Heart right ventricle (tissue), 16 donors: ENCODE measurements around the gene CRYBG1. TPM values are rescaled to one million over a fixed set of nuclear protein-coding genes. Genes with fewer than 3 reads are reported as not detected.

Experiments used
- ATAC-seq, 8 donors: fragments of 200-7000 bp; cut with Tn5 transposase; one replicate each; pipeline ENCODE4 v1.9.1; 2020; ENCODE audit warnings: mild to moderate bottlenecking in 8 of 8, moderate library complexity in 8 of 8, moderate number of reproducible peaks in 1 of 8
- DNase-seq, 2 donors: peaks; one replicate each; pipeline ENCODE4 v3.0.0-alpha.2; 2020
- H3K27ac ChIP-seq, 10 donors: fragments of 200-600 bp; sonication (generic) in 2 of 10; one replicate each; pipeline versions ENCODE4 v1.5.0 to v1.8.0; 2020 to 2022; ENCODE audit warnings: mild to moderate bottlenecking in 3 of 10
- H3K27me3 ChIP-seq, 7 donors: fragments of 200-600 bp; one replicate each; pipeline ENCODE4 v1.8.0; 2021 to 2022; ENCODE audit warnings: mild to moderate bottlenecking in 2 of 7
- H3K36me3 ChIP-seq, 9 donors: fragments of 200-600 bp; sonication (generic) in 1 of 9; one replicate each; pipeline versions ENCODE4 v1.5.0 to v1.8.0; 2020 to 2022; ENCODE audit warnings: mild to moderate bottlenecking in 2 of 9
- H3K4me1 ChIP-seq, 9 donors: fragments of 200-600 bp; sonication (generic) in 1 of 9; one replicate each; pipeline versions ENCODE4 v1.5.0 to v1.8.0; 2020 to 2022; ENCODE audit warnings: mild to moderate bottlenecking in 4 of 9
- H3K4me3 ChIP-seq, 10 donors: fragments of 200-600 bp; sonication (generic) in 2 of 10; one replicate each; pipeline versions ENCODE4 v1.5.0 to v1.8.0; 2020 to 2022; ENCODE audit warnings: mild to moderate bottlenecking in 7 of 10, moderate library complexity in 2 of 10
- H3K9me3 ChIP-seq, 11 donors: fragments of 200-600 bp in 10 of 11; sonication (generic) in 2 of 11; one replicate each; pipeline versions ENCODE4 v1.5.0 to v1.8.0; 2013 to 2022; ENCODE audit warnings: mild to moderate bottlenecking in 2 of 11, control low read depth in 1 of 11, moderate library complexity in 1 of 11
- WGBS, 2 donors: extraction: QIAGEN DNeasy Blood & Tissue Kit; methylation state at CpG; one replicate each; pipeline ENCODE4 v1.1.7; 2013; ENCODE audit warnings: inconsistent platforms in 1 of 2; 5-methylcytosine and 5-hydroxymethylcytosine counted together
- intact Hi-C, 10 donors: fragments of 100-400 bp; cut with DNase I; formaldehyde crosslinking; loops; one replicate each; pipeline versions ENCODE4 v1.11.1 to v1.14.2; 2022
- polyA plus RNA-seq, 2 donors: library from polyadenylated mRNA; stranded (reverse); fragments of 200-250 nt; gene quantifications; one replicate each; pipeline ENCODE4 v1.2.3, GENCODE V29; 2013
- total RNA-seq, 10 donors: library from RNA; stranded (reverse); fragmentation: NEBNext Ultra II Directional in 3 of 10; extraction: Animal tissue kit (Norgen Biotek cat#: 25700) in 3 of 10; gene quantifications; one replicate each; pipeline versions ENCODE4 v1.2.1 to v1.2.4, GENCODE V29; 2021 to 2023
- TF ChIP-seq, protein P1 (sequence below), 9 donors: fragments of 200-600 bp; sonication (generic) in 2 of 9; IDR thresholded peaks; one replicate each; pipeline versions ENCODE4 v1.5.0 to v1.8.0; 2021 to 2022; ENCODE audit warnings: antibody characterized with exemption in 9 of 9, mild to moderate bottlenecking in 5 of 9, moderate library complexity in 1 of 9
- donor health status: Arrhythmogenic right ventricular cardiomyopathy.
- donor health status: ischemic (EF 13 %, LVEDD 7.1; RV severe dilation, severe dysfunction).
- donor health status: healthy with polysubstance abuse.
- donor health status: DM: no; HTN: yes; CAD: no.
- donor health status: DM: no; HTN: no; CAD: no.
- donor health status: ischemic (EF 25% LVEDD 6.9; RV normal size, moderate dysfunction).
- donor health status: ischemic (EF 25% LVEDD 5.7; RV mildly dilated, moderate dysfunction).
- donor health status: healthy.
- donor health status: DM: yes; HTN: yes; CAD: no.
- donor health status: Ischemic cardiomyopathy.
- donor health status: ischemic (EF 35%, LVEDD 5.7; RV mildly dilated, moderate dysfunction).
- donor health status: nonischemic (EF 11% LVEDD 7.7; RV severe dilation, severe dysfunction).
- donor health status: DM: yes; HTN: yes; CAD: no.
- donor health status: PGD.
- donor health status: ischemic (EF 29% LVEDD 5.4; RV normal size, mild dysfunction).
- donor health status: nonischemic (EF 23%, LVEDD 6.1; RV moderate dilation, normal function).

The CRYBG1 gene
- total and polyA plus RNA-seq, 12 donors = 0.64 to 9.4 (median 1.5) TPM

GRCh38 chr6:106591111-106591825, 230.8 kb downstream of the CRYBG1 start:
- TF ChIP-seq, protein P1, sequence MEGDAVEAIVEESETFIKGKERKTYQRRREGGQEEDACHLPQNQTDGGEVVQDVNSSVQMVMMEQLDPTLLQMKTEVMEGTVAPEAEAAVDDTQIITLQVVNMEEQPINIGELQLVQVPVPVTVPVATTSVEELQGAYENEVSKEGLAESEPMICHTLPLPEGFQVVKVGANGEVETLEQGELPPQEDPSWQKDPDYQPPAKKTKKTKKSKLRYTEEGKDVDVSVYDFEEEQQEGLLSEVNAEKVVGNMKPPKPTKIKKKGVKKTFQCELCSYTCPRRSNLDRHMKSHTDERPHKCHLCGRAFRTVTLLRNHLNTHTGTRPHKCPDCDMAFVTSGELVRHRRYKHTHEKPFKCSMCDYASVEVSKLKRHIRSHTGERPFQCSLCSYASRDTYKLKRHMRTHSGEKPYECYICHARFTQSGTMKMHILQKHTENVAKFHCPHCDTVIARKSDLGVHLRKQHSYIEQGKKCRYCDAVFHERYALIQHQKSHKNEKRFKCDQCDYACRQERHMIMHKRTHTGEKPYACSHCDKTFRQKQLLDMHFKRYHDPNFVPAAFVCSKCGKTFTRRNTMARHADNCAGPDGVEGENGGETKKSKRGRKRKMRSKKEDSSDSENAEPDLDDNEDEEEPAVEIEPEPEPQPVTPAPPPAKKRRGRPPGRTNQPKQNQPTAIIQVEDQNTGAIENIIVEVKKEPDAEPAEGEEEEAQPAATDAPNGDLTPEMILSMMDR (IDR thresholded peaks at IDR 0.05) = no peak
- peaks cover 0 to 54% (median 3%) of the 10 kb centered on the region in 9 donors for H3K36me3 ChIP-seq
- DNase-seq (no peak), ATAC-seq (peak in 2 of 8 donors; percentile 33 to 71)
- no peak overlapping the region for H3K27ac ChIP-seq
- 92% methylated on average over 3 of the region's 3 CpGs for WGBS, 2 donors
- no peaks in the 10 kb centered on the region for H3K9me3 ChIP-seq
- peaks cover 0 to 11% (median 0%) of the 10 kb centered on the region in 9 donors for H3K4me1 ChIP-seq
- no peak overlapping the region for H3K4me3 ChIP-seq
- intact Hi-C loops = no loop called here
- H3K27me3 ChIP-seq = no peaks in the 10 kb centered on the region

- Histone ChIP-seq H3K27me3 (no peaks in the 10 kb centered on the region), H3K4me3 (no peak overlapping the region), H3K9me3 (peaks cover 0 to 4% (median 0%) of the 10 kb centered on the region in 11 donors), H3K27ac (no peak overlapping the region), H3K4me1 (no peaks in the 10 kb centered on the region), H3K36me3 (peaks cover 0 to 49% (median 5%) of the 10 kb centered on the region in 9 donors)
- ATAC-seq (no peak), DNase-seq (no peak)
- WGBS, 2 donors = 50 to 86% methylated on average over 2 of the region's 2 CpGs
- intact Hi-C loops = no loop called here
- TF ChIP-seq, protein P1 (IDR thresholded peaks at IDR 0.05) = no peak
These were observed 238.9 kb downstream of the CRYBG1 start for GRCh38 chr6:106599440-106599839.

DNA sequence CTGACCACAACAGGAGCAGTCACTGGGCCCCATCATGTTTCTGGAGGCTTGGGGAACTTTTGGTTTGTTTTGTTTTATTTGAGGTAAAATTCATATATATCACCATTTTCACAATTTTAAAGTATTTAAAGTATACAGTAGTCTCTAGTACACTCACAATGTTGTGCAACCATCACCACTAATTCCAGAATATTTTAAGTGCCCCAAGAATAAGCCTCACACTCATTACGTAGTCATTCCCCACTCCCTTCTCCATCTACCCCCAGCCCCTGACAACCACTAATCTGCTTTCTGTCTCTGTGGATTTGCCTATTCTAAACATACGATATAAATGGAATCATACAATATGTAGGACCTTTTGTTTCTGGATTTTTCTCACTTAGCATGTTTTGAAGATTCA, 239.8 kb downstream of the CRYBG1 start:
- Histone ChIP-seq H3K4me3 (no peak overlapping the region), H3K27ac (no peak overlapping the region), H3K36me3 (peaks cover 0 to 49% (median 5%) of the 10 kb centered on the region in 9 donors), H3K27me3 (no peaks in the 10 kb centered on the region), H3K4me1 (no peaks in the 10 kb centered on the region), H3K9me3 (peaks cover 0 to 4% (median 0%) of the 10 kb centered on the region in 11 donors)
- DNase-seq = no peak
- intact Hi-C loops = loop anchor here in 1 of 10 donors (10.0 kb wide), 1 partner anchor 374 kb away; the partner anchor contains the start of gene CD24
- 97 to 98% methylated on average over 2 of the region's 2 CpGs for WGBS, 2 donors
- ATAC-seq = no peak
- TF ChIP-seq, protein P1 (IDR thresholded peaks at IDR 0.05) = no peak

GRCh38 chr6:106608080-106608668, 247.7 kb downstream of the CRYBG1 start:
- ATAC-seq = no peak

More at GRCh38 chr6:106608080-106608668, 247.7 kb downstream of the CRYBG1 start:
- Histone ChIP-seq H3K4me3 (no peak overlapping the region), H3K4me1 (no peaks in the 10 kb centered on the region), H3K27me3 (no peaks in the 10 kb centered on the region), H3K9me3 (no peaks in the 10 kb centered on the region), H3K36me3 (peaks cover 0 to 29% (median 5%) of the 10 kb centered on the region in 9 donors), H3K27ac (no peak overlapping the region)
- WGBS, 2 donors = 30 to 35% methylated on average over 2 of the region's 2 CpGs
- no peak for DNase-seq
- TF ChIP-seq, protein P1 (IDR thresholded peaks at IDR 0.05) = peak in 8 of 9 donors; percentile 9 to 61 (median 38)
- intact Hi-C loops = loop anchor here in 4 of 10 donors (5.0 to 10.0 kb wide), 2 partner anchors 367 to 369 kb away; partner anchors contain the start of gene CD24 (in 1 of the 4)
